GM08714 (cell line): ENCODE results near the gene KIF13A.
A peak's percentile ranks its signal among the peaks of the same experiment; 100 is the strongest.
"Not testable (repeated sequence)": the region's sequence is repeated elsewhere in the genome, so short reads cannot be mapped to it uniquely, and the experiment has no call there.

Source experiments
- H3K4me3 ChIP-seq: fragments of 200-500 bp; sonication (Bioruptor generic); 2 replicates; pipeline ENCODE4 v1.5.1; 2014; ENCODE audit warnings: mild to moderate bottlenecking, low read length, inconsistent platforms
- ZNF274 ChIP-seq: IDR thresholded peaks from 2 replicates; pipeline ENCODE4 v1.6.1; 2012; ENCODE audit warnings: mild to moderate bottlenecking, low read depth, low read length

KIF13A gene

GRCh38 chr6:18016698-18017097, 29.3 kb upstream of the KIF13A start:
- H3K4me3 ChIP-seq: no peak overlapping the region
- TF ChIP-seq ZNF274: no peak

- no peak overlapping the region for H3K4me3 ChIP-seq
- TF ChIP-seq ZNF274: no peak
Measured at GRCh38 chr6:18016133-18016532, 28.7 kb upstream of the KIF13A start.

- H3K4me3 ChIP-seq: no peak overlapping the region
- no peak for TF ChIP-seq ZNF274
Measured at GRCh38 chr6:18011287-18011686, 23.9 kb upstream of the KIF13A start.

GRCh38 chr6:18010540-18010939, 23.1 kb upstream of the KIF13A start:
- not testable (repeated sequence) for H3K4me3 ChIP-seq

GRCh38 chr6:18004256-18004985, 17.0 kb upstream of the KIF13A start:
- TF ChIP-seq ZNF274: no peak
- no peak overlapping the region for H3K4me3 ChIP-seq

- no peak overlapping the region for H3K4me3 ChIP-seq
- no peak for TF ChIP-seq ZNF274
Measured at GRCh38 chr6:17999425-17999824, 12.0 kb upstream of the KIF13A start.

GRCh38 chr6:17998442-17998841, 11.0 kb upstream of the KIF13A start:
- TF ChIP-seq ZNF274: no peak
- no peak overlapping the region for H3K4me3 ChIP-seq

- H3K4me3 ChIP-seq: no peak overlapping the region
- TF ChIP-seq ZNF274: no peak
Measured at GRCh38 chr6:17998003-17998402, 10.6 kb upstream of the KIF13A start.

GRCh38 chr6:17995414-17995813, 8.0 kb upstream of the KIF13A start:
- H3K4me3 ChIP-seq: no peak overlapping the region
- no peak for TF ChIP-seq ZNF274

- no peak overlapping the region for H3K4me3 ChIP-seq
- no peak for TF ChIP-seq ZNF274
Measured at GRCh38 chr6:17994019-17994418, 6.6 kb upstream of the KIF13A start.

- no peak for TF ChIP-seq ZNF274
- peak overlapping the region; percentile 50 for H3K4me3 ChIP-seq
Measured at GRCh38 chr6:17988422-17988944, 1.0 kb upstream of the KIF13A start.

- TF ChIP-seq ZNF274: no peak
- H3K4me3 ChIP-seq: peak overlapping the region; percentile 50
Measured at GRCh38 chr6:17987697-17988421, 424 bp upstream of the KIF13A start.

- peak overlapping the region; percentile 30 for H3K4me3 ChIP-seq
- TF ChIP-seq ZNF274: no peak
Measured at GRCh38 chr6:17986656-17987446, 584 bp downstream of the KIF13A start.

GRCh38 chr6:17985934-17986655, 1.3 kb downstream of the KIF13A start:
- H3K4me3 ChIP-seq: no peak overlapping the region
- no peak for TF ChIP-seq ZNF274
